ENCODE results near the gene TMEM161A. TPM values are rescaled to one million over a fixed set of nuclear protein-coding genes. Genes with fewer than 3 reads are reported as not detected.
"Not testable (repeated sequence)": the region's sequence is repeated elsewhere in the genome, so short reads cannot be mapped to it uniquely, and the experiment has no call there.

The TMEM161A gene
- total RNA-seq, 1 donor from 2014 or later, result 24.7 TPM

DNA sequence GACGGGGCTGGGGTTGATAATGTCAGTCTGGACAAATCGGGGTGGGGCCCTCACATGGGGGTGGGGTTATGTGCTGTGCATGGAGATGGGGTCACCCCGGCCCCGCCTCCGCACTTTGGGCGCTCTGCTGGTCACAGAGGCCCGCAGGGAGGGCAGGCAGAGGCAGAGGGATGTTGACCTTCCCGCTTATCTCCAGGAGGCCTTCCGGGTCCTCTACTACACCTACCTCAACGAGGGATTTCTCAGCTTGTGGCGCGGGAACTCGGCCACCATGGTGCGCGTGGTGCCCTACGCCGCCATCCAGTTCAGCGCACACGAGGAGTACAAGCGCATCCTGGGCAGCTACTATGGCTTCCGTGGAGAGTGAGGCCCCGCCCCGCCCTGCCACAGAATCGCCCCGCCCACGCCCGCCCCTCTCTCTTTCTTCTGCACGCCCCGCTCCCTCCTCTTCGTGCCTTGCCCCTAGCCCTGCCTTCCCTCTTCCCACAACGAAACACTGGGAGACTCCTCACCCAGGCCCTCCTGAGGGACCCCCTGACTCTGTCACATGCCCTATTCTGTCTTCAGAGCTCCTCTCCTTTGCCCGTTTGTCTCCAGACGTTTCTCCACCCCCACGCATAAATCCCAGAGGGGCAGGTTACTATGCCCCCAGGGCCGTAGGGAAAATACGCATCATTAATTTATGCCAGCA, 32.8 kb downstream of the TMEM161A start:
- intact Hi-C loops (cut with micrococcal nuclease), result loop anchor here (10.0 kb wide), 1 partner anchor 51 kb away; no protein-coding TSS in a partner anchor
- DNase-seq (peak; percentile 78), ATAC-seq (peak; percentile 82)

DNA sequence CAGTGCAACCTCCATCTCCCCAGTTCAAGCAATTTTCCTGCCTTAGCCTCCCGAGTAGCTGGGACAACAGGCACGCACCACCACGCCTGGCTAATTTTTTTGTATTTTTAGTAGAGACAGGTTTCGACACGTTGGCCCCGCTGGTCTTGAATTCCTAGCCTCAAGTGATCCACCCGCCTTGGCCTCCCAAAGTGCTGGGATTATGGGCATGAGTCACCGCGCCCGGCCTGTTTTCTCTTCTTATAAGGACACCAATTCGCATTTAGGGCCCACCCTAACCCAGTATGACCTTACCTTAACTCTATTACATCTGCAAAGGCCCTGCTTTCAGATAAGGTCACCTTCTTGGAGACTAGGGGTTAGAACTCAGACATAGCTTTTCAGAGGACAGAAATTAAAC, 35.1 kb downstream of the TMEM161A start:
- DNase-seq (no peak), ATAC-seq (no peak)
- intact Hi-C loops (cut with micrococcal nuclease), result loop anchor here (10.0 kb wide), 1 partner anchor 48 kb away; no protein-coding TSS in a partner anchor

DNA sequence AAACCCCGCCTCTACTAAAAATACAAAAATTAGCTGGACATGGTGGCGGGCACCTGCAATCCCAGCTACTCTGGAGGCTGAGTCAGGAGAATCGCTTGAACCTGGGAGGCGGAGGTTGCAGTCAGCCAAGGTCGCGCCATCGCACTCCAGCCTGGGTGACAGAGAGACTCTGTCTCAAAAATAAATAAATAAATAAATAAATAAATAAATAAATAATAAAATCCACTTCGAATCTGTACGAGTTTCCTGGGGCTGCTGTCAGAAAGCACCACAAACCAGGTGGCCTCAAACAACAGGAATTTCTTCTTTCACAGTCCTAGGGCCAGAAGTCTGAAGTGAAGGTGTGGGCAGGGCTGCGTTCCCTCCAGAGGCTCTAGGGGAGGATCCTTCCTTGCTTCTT, 35.7 kb downstream of the TMEM161A start:
- not testable (repeated sequence) for DNase-seq, ATAC-seq
- intact Hi-C loops (cut with micrococcal nuclease), result loop anchor here (10.0 kb wide), 1 partner anchor 48 kb away; no protein-coding TSS in a partner anchor

DNA sequence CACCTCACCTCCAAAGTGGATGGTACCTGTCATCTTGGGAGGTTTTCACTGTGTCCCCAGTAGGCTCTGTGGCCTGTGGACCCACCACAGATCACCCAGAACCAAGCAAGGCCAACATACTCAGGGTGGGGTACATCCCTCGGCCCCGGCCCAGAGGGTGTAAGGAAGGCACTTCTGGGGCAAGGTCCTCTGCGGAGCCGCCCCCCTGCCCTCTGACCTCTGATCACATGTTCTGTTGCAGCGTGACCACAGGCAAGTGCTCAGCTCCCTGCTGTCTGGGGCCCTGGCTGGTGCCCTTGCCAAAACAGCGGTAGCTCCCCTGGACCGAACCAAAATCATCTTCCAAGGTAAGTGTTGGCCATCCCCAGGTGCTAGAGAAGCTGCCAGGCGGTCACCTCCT, 36.7 kb downstream of the TMEM161A start:
- ATAC-seq (no peak), DNase-seq (no peak)
- intact Hi-C loops (cut with micrococcal nuclease), result loop anchor here (10.0 kb wide), 1 partner anchor 47 kb away; no protein-coding TSS in a partner anchor

DNA sequence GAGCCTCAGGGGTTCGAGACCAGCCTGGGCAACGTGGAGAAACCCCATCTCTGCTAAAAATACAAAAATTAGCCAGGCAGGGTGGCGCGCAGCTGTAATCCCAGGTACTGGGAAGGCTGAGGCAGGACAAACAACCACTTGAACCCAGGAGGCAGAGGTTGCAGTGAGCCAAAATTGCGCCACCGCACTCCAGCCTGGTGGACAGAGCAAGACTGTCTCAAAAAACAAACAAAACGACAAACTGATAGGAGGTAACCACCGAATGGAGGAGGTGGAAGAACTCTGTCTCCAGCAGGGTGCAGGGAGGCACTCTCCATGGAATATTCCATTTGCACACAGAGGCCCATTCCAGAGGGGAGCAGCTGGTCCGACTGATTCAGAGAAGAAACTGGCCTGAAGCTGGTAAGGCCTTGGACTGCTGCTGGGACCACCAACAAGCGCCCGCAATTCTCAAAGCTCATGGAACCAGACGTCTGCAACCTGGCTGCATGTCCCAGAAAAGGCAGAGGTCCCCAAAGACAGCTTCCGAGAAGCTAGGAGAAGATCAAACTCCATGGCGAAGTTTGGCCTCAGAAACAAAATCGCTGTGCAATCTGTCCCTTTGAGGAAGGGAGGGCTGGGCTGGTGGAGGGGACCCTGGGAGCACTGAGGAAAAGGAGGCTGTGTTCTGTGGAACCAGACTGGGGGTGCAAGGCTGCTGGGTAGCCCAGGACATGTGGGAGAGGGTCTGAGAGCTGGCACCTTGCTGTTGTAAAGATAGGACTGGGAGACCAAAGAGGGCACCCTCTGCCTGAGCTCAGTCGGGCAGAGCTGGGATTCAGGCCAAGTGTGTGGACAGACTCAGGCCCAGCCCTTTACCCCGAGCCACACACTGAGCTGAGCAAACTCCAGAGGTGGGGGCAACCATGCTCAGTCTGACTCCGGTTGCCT, 39.3 kb downstream of the TMEM161A start:
- DNase-seq (peak; percentile 51), ATAC-seq (peak; percentile 76)
- intact Hi-C loops (cut with micrococcal nuclease), result no loop called here

DNA sequence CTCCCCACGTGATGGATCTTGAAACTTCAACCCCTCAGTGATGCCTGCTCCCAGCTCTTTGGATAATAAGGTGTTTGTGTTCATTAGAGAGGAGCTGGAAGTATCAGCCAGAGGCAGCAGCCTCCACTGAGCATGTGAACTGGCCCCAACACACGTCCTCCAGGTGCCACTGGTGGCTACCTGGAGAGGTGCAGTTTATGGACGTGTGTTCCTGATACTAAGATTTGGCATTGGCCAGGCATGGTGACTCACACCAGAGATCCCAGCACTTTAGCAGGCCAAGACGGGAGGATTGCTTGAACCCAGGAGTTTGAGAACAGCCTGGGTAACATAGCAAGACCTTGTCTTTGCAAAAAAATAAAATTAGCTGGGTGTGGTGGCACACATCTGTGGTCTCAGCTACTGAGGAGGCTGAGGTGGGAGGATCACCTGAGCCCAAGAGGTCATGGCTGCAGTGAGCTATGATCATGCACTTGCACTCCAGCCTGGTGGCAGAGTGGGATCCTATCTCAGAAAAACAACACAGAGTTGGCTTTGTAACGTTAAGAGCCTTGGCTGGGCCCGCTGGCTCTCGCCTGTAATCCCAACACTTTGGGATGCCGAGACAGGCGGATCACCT, 40.1 kb downstream of the TMEM161A start:
- ATAC-seq, result no peak
- DNase-seq, result no peak
- intact Hi-C loops (cut with micrococcal nuclease), result no loop called here

DNA sequence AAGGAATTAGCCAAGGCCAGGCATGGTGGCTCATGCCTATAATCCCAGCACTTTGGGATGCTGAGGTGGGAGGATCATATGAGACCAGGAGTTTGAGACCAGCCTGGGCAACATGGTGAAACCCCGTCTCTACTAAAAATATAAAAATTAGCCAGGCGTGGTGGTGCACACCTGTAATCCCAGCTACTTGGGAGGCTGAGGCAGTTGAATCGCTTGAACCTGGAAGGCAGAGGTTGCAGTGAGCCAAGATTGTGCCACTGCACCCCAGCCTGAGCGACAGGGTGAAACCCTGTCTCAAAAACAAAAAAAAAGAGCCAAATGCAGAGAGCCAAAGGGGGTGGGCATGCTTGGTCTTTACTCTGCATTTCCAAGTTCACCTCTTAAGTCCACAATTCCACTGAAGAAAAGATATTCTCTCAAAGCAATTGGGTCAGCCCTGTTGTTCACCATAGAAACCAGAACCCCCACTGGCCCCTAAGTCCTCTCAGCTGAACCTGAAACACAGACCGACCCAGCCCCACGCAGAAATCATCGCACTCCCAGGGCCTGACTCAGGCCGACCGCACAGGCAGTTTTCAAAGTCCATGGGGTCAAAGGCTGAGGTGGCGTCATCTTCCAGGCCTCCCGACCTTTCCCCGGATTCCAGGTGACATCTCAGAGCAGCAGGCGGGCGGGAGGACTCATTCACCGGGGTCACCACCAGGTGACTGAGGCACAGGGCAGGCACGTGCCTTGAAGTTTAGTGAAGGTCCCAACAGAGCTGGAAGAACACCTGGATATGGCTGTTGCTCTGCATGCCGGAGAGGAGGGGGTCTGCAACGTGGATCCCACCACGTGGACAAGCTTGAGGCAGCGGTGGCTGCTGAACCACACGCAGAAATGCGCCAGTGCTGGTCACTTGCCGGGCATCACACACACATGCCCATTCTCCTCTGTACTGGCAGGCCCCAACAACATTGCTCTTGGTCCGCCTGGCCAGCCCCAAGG, 41.3 kb downstream of the TMEM161A start:
- intact Hi-C loops (cut with micrococcal nuclease), result no loop called here
- ATAC-seq, result no peak
- no peak for DNase-seq

DNA sequence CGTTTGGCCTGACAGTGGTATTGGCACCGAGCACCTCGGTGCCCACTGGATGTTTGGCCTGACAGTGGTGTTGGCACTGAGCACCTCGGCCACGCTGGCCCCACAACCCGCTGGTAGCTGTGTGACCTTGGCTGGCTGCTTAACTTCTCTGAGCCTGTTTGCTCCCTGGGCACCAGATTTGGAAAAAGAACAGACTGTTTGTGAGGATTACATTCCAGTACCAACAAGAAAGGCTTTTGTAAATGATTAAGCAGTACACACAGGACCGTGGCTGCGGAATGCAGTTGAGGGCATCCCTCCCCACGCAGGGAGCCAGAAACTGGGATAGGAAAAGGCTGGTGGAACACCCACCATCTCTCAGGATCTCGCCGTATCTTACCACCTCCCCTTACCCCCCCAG, 42.6 kb downstream of the TMEM161A start:
- ATAC-seq (no peak), DNase-seq (no peak)
- intact Hi-C loops (cut with micrococcal nuclease), result no loop called here

DNA sequence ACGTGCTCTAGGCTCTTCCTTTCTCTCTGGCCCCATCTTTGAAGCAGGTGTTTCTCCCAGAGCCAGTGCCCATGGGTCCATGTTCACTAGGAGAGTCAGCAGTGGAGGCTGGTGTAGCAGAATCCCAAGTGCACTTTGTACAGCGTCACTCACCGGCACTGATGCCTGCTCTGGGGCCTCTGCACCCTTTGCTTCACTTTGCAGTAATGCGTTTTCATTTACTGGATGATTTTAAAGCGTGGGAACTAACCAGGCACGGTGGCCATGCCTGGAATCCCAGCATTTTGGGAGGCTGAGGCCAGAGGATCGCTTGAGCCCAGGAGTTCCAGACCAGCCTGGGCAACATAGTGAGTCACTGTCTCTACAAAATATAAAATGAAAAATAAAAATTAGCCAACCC, 43.8 kb downstream of the TMEM161A start:
- DNase-seq (no peak), ATAC-seq (no peak)
- intact Hi-C loops (cut with micrococcal nuclease), result no loop called here

DNA sequence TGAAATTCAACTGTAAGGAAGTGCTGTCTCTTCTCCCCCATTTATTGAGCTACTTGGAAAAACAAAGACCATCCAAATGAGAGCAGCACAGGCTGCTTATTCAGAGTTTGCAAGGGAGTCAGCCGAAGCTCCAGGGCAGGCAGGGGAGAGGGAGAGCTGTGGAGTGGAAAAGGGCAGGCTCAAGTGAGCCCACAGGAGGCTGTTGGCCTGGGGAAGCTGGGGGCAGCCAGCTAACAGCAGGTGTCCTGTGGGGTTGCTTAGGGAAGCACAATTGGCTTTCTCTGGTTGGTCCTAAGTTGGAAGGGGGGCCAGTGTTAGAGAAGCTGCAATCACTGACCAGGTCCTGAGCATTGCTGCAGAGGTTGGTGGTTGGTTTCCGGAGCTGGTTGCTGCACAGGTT, 50.6 kb downstream of the TMEM161A start:
- intact Hi-C loops (cut with micrococcal nuclease), result no loop called here
- no peak for DNase-seq
- ATAC-seq, result no peak

DNA sequence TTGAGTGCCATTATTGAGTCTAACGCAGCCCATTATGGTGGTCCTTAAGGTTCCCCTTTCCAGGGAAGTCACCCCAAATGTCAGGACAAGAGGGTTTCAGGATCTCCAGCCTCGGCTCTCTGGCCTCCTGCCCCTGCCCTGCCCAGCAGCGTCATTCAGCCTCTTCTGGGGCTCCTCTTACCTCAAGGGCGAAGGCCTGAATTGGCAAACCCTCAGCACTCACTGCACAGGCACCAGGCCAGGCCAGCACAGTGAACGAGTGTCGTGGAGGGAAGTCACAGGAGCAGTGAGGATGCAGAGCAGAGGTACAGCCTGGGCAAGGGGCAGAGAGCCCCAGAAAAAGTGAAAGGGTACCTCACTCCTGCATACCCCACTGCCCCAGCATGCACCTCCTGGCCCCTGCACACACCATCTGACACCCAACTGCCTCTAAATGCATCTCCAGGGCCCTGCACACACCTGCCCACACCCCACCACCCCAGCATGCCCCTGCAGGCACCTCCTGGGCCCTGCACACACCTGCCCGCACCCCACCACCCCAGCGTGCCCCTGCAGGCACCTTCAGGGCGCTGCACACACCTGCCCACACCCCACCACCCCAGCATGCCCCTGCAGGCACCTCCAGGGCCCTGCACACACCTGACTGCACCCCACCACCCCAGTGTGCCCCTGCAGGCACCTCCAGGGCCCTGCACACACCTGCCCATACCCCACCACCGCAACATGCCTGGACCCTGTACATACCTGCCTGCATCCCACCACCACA, 54.7 kb downstream of the TMEM161A start:
- intact Hi-C loops (cut with micrococcal nuclease), result no loop called here
- ATAC-seq (peak; percentile 91), DNase-seq (peak; percentile 80)

DNA sequence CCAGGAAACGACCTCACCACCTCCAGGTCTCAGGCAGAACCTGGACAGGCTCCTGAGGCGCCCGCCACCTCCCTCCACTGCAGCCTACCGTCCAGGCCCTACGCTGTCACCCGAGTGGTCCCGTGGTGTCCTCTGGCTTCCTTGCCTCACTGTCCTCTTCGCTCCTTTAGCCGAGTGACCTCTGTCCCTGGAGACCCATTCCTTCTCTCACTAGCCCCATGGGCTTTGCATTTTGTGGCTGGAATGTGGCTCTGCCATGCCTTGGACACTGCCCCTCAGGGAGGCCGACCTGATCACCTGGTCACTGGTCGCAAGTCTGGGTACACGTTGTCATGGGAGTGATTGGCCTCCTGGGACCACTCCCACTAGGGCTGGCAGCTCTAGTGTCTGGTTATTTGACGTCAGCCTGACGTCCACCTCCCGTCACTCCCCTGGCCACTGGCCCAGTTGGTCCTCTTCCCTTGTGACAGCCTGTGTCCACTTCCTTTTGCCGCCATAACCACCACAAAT, 56.6 kb downstream of the TMEM161A start:
- peak; percentile 42 for ATAC-seq
- peak; percentile 68 for DNase-seq

DNA sequence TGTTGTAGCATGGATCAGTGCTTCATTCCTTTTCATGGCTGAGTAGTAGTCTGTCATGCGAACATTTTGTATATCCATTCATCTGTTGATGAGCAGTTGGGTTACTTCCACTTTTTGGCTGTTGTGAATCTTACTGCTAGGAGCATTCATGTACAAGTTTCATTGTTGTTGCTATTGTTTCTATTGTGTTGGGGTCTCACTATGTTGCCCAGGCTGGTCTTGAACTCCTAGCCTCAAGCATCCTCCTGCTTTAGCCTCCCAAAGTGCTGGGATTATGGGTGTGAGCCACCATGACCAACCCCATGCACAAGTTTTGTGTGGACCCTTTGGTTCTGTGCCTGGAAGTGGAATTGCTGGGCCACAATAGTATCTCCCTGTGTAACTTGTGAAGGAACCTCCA, 58.7 kb downstream of the TMEM161A start:
- DNase-seq (no peak), ATAC-seq (no peak)
- intact Hi-C loops (cut with micrococcal nuclease), result no loop called here

More for the DNA sequence above, 56.6 kb downstream of the TMEM161A start:
- intact Hi-C loops (cut with micrococcal nuclease), result no loop called here

DNA sequence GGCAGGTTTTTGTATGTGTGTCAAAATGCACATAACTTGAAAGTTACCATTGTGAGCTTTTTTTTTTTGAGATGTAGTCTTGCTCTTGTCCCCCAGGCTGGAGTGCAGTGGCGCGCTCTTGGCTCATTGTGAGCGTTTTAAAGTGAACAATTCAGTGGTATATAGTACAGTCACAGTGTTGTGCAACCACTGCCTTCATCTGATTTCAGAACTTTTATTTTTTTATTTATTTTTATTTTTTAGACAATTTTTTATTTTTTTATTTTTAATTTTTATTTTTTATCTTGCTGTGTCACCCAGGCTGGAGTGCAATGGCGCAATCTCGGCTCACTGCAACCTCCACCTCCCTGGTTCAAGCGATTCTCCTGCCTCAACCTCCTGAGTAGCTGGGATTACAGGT, 59.5 kb downstream of the TMEM161A start:
- DNase-seq (no peak), ATAC-seq (no peak)
- intact Hi-C loops (cut with micrococcal nuclease), result no loop called here

DNA sequence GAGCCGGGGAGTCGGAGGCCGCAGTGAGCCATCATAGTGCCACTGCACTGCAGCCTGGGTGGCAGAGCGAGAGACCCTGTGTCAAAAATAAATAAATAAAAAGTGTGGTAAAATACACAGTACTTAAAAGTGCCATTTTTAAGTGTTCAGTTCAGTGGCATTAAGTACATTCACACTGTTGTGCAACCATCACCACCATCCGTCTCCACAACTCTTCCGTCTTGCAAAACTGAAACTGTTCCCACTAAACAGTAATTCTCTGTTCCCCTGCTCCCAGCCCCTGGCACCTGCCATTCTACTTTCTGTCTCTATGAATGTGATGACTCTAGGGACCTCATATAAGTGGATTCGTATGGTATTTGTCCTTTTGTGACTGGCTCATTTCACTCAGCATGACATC, 61.2 kb downstream of the TMEM161A start:
- ATAC-seq, result no peak
- intact Hi-C loops (cut with micrococcal nuclease), result no loop called here
- DNase-seq, result no peak

DNA sequence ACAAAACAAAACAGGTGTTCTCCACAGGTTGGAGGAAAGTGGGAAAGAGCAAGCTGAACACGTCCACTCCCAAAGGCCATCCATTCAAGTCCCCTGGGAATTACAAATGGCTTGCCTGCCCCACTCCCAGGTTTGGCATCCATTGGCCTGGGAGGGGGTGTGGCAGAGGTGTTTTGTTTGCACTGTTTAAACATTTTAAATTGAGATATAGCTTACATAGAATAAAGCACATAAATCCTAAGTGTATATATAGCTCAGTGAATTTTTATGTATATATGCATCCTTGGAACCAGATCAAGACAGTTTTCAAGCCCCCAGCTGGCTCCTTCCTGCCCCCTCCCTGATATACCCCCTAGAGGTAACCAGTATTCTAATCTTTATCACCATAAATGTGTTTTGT, 61.8 kb downstream of the TMEM161A start:
- intact Hi-C loops (cut with micrococcal nuclease), result no loop called here
- ATAC-seq (no peak), DNase-seq (no peak)

DNA sequence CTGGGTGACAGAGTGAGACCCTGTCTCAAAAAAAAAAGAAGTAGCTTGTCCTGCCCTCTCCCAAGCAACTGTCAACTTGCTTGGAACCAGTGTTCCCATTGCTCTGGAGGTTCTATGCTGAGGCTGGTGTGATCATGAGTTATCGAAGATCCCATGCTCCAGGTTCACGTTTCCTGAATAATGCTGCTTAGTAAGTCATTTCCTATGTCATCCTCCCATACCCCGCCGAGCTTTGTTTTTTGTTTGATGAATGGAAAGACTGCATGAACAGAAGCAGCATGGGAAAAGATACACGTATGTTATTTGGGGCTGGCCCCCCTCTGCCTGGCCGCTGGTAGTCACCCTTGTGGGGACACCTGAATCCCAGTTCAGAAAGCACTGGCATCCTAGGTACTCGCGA, 63.2 kb downstream of the TMEM161A start:
- intact Hi-C loops (cut with micrococcal nuclease), result no loop called here
- DNase-seq, result no peak
- no peak for ATAC-seq

Data from left ventricle myocardium superior (tissue), 1 donor.